ENCODE data around the gene ADRA2C.

DNA sequence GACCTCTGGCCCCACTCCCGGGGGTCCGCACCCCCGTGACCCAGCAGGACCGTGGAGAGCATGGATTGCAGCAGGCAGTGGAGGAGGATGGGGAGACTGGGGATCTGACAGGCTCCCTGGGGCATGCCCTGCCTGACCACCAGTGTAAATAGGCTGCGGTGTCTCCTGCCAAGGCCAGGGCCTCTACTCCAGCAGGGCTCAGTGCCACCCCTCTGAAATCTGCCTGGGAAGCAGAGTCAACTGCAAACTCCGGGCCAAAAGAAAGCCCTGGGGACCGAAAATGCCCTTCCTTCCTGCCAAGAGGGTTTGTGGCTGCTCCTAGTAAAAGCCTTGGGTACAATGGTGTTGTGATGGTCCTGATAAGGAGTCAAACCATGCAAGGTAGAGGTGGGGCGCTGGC lies 6.4 kb downstream of the ADRA2C start:
- no peak for TF ChIP-seq CTCF (IDR thresholded peaks at IDR 0.05)
- no peak for TF ChIP-seq ZFX (IDR thresholded peaks at IDR 0.05; ENCODE audit: borderline replicate concordance)
